Measurements from ENCODE around the gene CCDC188.
A peak's percentile ranks its signal among the peaks of the same experiment; 100 is the strongest.

CCDC188 gene

DNA sequence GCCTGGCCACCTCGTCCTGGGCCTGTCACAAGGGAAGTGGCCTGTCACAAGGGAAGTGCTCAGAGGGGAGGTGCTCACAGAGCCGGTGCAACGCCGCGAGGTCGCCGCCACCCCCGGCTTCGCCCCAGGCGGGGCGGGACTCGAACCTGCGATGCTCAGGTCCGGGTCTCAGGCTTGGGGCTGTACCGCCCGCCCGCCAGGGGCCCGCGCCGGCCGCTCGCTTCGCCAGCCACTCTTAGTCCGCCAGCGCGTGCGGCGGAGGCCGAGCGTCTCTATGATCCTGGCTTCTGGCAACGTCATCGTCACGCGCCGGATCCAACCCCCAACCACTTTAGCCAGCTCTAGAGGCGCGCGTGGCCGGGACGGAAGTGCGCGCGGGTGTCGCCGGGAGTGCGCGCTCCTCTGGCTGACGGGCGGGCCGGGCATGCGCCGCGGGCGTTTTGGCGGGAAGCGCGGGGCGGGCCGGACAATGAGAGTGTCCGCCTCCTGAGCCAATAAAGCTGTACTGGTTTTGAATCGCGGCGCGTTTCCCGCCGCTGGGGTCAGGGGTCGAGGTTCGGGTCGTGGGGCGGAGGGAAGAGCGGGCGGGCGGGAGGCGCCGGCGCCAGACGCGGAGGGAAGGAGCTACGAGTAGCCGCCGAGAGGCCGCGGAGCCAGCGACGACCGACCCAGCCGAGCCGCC lies 33.8 kb downstream of the CCDC188 start, which contains the start of gene TRMT2A:
Gene TRMT2A, minus strand, starts transcription at position 276 of the 682 bp plus-strand sequence. CDS start 320 bp downstream, outside the sequence.
- DNase-seq (ENCODE audit: low read depth) = peak; percentile 94

DNA sequence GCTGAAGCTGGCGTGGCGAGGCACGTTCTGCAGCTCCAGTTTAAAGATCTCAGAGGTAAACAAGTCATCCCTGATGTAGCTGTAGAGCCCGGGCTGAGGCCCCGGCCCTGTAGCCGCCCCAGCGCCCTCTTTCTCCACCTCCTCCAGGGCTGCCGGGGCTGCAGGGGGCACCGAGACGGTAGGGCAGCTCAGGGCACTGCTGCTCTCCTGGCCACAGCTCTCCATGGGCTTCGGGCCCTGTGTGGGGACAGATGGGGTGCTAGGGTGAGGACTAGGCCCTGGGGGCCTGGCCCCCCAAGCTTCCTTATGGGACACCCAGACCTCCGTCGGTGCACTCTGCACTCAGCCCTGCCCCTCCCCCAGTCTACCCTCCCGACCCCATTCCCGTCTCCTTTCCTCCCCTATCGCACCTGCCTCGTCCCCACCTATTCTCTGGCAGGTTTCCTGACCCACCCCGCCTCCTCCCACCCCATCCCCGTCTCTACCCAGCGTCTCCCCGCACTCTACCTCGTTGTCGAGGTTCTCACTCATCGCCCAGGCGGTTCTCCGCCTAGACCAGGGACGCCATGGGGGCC lies 34.4 kb downstream of the CCDC188 start:
- no peak for DNase-seq (ENCODE audit: low read depth)

DNA sequence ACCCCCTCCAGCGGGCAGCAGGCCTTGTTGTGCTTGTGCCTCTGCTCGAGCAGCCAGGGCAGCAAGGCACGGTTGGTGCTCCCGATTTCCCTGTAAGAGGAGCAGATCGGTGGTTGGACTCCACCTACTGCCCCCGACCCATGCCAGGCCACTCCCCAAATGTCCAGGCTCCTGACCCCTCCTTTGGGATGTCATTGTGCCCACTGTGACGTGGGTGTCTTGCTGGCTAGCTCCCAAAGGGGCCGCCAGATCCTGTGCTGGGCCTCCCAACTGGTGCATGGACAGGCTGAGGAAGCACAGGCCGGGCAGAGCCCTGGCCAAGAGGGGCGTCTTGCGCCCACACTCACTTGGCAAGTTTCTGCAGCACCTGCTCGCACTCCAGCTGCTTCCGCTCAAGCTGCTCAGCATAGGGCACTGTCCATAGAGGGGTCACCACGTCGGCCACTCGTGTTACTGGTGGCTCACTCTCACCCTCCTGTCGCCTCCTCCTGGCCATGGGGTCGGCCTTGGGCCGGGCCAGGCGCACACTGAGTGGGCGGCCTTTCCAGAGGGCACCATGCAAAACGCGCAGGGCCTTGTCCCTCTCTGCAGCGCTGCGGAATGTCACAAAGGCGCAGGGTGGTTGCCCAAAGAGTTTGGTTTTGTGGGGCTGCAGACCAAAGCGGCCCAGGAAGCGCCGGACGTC lies 35.0 kb downstream of the CCDC188 start, which contains the start of gene RANBP1:
Gene RANBP1, plus strand, starts transcription at position 414 of the 685 bp plus-strand sequence. Its CDS starts 81 bp downstream, at position 495.
- no peak for DNase-seq (ENCODE audit: low read depth)

- no peak for DNase-seq (ENCODE audit: low read depth)
These were observed 36.1 kb downstream of the CCDC188 start for GRCh38 chr22:20114506-20115475.

DNA sequence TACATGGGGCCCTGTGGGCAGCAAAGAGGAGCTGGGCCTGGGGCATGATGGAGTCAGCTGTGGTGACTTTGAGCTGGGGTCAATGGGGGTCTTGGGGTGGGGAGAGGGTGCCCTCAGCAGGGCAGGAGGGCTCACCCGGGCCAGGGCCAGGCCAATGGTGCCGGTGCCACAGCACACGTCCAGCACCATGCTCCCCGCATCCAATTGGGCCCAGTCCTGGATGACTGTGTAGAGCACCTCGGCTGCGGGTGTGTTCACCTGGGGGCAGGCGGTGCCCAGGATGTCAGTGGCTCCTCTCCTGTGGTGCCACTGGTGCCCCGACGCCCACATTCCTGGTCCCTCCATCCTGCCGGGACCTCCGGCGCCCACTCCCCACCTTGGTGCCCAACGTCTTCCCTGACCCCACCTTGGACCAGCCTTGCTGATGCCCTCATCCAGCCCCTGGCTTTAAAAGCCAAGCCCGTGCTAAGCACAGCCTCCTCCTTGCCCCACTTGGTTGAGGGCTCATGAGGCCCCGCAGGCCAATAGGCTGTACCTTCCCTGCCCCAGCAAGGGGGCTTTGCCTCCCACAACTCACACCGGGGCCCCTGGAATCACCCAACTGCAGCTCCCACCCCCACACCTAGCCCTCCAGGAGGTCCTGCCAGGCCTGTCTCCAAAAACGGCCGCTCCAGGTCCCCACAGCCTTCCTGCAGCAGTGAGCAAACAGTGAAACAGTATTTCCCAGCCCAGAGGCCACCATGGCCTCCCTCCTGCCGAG lies 37.1 kb downstream of the CCDC188 start:
- no peak for DNase-seq (ENCODE audit: low read depth)

DNA sequence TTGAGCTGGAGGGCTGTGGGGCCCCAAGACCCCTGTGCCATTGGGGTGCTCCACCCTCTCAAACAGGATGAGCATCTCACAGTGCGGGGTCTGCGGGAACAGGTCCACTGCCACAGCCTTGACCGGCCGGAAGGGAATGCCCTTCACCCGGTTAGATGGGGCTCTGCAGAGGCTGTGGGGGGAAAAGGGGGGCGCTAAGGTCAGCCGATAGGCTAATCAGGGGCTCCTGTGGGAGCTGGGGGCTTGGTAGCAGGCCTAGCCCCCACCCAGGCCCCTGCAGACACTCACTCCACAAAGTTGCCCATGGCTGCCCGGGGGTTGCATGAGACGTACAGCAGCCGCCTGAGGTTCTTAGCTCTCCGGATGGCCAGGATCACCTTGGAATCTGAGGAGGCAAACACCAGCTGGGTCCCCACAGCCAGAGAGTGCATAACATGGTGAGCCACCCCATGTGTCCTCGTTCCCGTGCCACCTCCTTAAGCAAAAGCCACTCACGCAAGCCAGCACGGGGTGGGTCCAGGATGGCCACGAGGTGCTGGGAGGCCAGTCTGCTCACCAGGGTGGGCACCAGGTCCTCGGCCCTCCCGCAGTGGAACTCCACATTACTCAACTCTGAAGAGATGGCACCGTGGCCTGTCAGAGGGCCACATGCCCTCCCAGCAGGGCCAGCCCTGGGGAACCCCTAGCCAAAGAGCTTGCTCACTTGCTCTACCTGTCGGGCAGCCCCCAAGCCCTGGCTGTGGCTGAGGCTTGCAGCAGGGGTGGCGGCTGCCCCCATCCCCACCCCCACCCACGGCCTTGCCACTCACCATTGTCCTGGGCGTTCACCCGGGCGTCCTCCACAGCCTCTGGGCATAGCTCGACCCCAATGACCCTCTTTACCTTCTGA lies 38.0 kb downstream of the CCDC188 start:
- DNase-seq (ENCODE audit: low read depth) = no peak

- DNase-seq (ENCODE audit: low read depth) = no peak
These were observed 38.9 kb downstream of the CCDC188 start for GRCh38 chr22:20111689-20112622.

GRCh38 chr22:20111045-20111688 lies 39.7 kb downstream of the CCDC188 start:
- no peak for DNase-seq (ENCODE audit: low read depth)

GRCh38 chr22:20110359-20110985 lies 40.4 kb downstream of the CCDC188 start:
- no peak for DNase-seq (ENCODE audit: low read depth)

GRCh38 chr22:20109411-20110358 lies 41.2 kb downstream of the CCDC188 start:
- DNase-seq (ENCODE audit: low read depth) = no peak

DNA sequence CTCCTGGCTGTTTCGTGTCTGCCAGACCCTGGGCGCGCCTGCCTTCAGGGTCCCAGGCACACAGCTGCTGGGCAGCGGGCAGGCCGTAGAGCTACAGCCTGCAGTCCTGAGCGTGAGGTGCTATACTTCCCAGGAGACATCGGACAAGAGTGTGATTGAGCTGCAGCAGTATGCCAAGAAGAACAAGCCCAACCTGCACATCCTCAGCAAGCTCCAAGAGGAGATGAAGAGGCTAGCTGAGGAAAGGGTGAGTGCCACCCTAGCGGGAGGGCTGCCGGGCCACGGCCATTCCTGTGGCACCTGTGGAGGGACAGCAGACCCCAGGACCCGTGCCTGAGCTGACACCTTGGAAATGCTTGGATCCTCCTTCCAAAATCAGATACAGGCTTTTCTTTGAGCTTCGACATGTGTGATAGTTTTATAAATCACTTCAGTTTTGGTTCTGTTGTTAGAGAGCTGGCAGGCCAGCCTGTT lies 42.1 kb downstream of the CCDC188 start:
- DNase-seq (ENCODE audit: low read depth) = no peak

DNA sequence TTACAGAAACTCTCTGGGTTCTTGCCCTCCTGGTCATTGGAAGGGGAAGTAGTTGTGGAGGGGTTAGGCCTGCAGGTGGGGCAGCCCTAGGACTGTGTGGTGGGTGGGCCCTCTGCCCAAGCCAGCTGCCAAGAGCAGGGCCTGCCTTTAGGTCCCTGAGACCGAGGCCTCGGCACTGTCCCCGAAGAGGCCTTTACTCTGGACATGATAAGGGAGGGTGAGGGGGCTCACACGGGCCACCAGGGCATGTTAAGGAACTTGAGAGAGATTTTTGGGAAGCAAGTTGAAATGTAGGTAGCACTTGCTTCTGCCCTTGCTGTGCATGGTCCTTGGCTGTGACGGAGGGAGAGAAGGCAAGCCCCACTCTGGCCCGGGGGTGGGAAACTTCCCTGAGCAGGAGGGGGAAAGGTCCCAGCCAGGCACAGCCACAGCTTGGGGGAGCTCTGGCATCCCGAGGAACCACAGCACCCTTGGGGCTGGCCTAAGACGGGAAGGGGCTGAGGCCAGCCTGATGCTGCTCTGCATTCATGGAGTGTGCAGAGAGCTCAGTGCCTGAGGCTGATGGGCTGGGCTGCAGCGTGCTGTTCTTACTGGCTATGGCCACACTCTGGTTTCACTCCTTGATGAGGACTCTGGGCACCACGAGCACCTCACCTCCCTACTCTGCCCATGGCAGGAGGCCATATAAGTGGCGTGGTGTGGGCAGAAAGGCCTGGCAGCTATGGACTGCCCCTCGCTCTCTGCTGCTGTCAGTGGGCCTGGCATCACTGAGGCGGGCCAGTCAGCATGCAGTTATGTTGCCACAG lies 42.7 kb downstream of the CCDC188 start:
- DNase-seq (ENCODE audit: low read depth) = no peak

- no peak for DNase-seq (ENCODE audit: low read depth)
These were observed 43.4 kb downstream of the CCDC188 start for GRCh38 chr22:20107471-20107901.

- no peak for DNase-seq (ENCODE audit: low read depth)
These were observed 44.0 kb downstream of the CCDC188 start for GRCh38 chr22:20106849-20107237.

GRCh38 chr22:20106205-20106848 lies 44.5 kb downstream of the CCDC188 start:
- no peak for DNase-seq (ENCODE audit: low read depth)

Data from activated T-helper 1 cell treated with Interleukin-2 at 50 U/mL for 16 hours (primary cell).